ENCODE measurements around the gene SAMD13.
"Not testable (repeated sequence)": the region's sequence is repeated elsewhere in the genome, so short reads cannot be mapped to it uniquely, and the experiment has no call there.

GRCh38 chr1:84287389-84287788, 14.1 kb upstream of the SAMD13 start:
- TF ChIP-seq RFX5 (IDR thresholded peaks at IDR 0.05; ENCODE audit: low read depth, low read length); CTCF (conservative IDR thresholded peaks at IDR 0.05; ENCODE audit: low read depth, low read length); POLR2A (IDR thresholded peaks at IDR 0.05; ENCODE audit: low read depth, low read length); ELK1 (IDR thresholded peaks at IDR 0.05; ENCODE audit: borderline replicate concordance, low read depth, low read length); MAZ (IDR thresholded peaks at IDR 0.05; ENCODE audit: borderline replicate concordance, low read depth, low read length); CHD1 (IDR thresholded peaks at IDR 0.05; ENCODE audit: low read depth, low read length): not testable (repeated sequence)
